ENCODE data around the gene GPBP1L1. TPM values are rescaled to one million over a fixed set of nuclear protein-coding genes. Genes with fewer than 3 reads are reported as not detected.

The GPBP1L1 gene
- 59.8 and 65.2 TPM in 2 replicates for total RNA-seq

GRCh38 chr1:45686288-45687013 lies at the start of gene GPBP1L1:
GPBP1L1 (minus strand) TSS chr1:45686533; CDS start chr1:45659087, 27,446 bp downstream.

GRCh38 chr1:45687754-45688740 lies 1.7 kb upstream of the GPBP1L1 start, which contains the start of gene TMEM69:
TMEM69 (plus strand) TSS chr1:45688181; CDS start chr1:45691069, 2,888 bp downstream.

GRCh38 chr1:45623972-45624371 lies 62.4 kb downstream of the GPBP1L1 start, which contains the start of gene CCDC17:
CCDC17 (minus strand) TSS chr1:45624054; CDS start chr1:45623909, 145 bp downstream.

GRCh38 chr1:45583666-45584350 lies 102.5 kb downstream of the GPBP1L1 start, which contains the start of gene NASP:
NASP (plus strand) TSS chr1:45584041; CDS start chr1:45584147, 106 bp downstream.

Other genes starting within 250 kb of the GPBP1L1 start
- 2.6 and 2.8 TPM in 2 replicates for gene TESK2, start 195.4 kb downstream of the GPBP1L1 start, total RNA-seq
- gene CCDC163, start 186.5 kb downstream of the GPBP1L1 start, total RNA-seq, result 2.0 and 2.1 TPM in 2 replicates
- 4.0 and 4.6 TPM in 2 replicates for gene MMACHC, start 186.2 kb downstream of the GPBP1L1 start, total RNA-seq
- gene PRDX1, start 164.6 kb downstream of the GPBP1L1 start, total RNA-seq, result 826 and 830 TPM in 2 replicates
- 106 and 117 TPM in 2 replicates for gene AKR1A1, start 135.7 kb downstream of the GPBP1L1 start, total RNA-seq
- 71.8 and 90.8 TPM in 2 replicates for gene NASP, start 102.5 kb downstream of the GPBP1L1 start, total RNA-seq
- gene CCDC17, start 62.5 kb downstream of the GPBP1L1 start, total RNA-seq, result 0.07 and 0.10 TPM in 2 replicates
- 40.4 and 62.2 TPM in 2 replicates for gene TMEM69, start 1.6 kb upstream of the GPBP1L1 start, total RNA-seq
- 3.8 and 4.3 TPM in 2 replicates for gene IPP, start 64.1 kb upstream of the GPBP1L1 start, total RNA-seq
- gene MAST2, start 117.1 kb upstream of the GPBP1L1 start, total RNA-seq, result 24.4 and 28.4 TPM in 2 replicates